ENCODE measurements around the gene HIPK2.

The HIPK2 gene

DNA sequence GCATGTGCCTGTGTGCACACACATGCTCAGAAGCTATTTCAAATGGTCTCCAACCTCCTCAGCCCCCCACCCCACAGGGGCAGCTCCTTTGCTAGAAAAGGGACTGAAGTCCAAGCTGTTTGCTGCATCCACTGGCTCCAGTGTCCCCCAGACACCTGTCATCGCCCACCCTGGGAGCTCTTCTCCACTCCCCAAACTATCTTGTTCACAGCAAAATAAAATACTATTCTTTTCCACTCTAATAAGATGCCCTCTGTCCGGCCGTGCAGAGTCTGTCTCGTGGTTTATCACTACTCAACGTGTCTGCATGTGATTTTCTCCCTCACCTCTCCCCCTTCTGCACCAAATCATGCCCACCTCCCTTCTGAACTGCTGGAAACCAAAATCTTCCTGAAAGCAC, 25.6 kb downstream of the HIPK2 start:
- H3K9me3 ChIP-seq (ENCODE audit: insufficient read depth, low read depth, low read length) = no peaks in the 10 kb centered on the region
- 91% methylated on average over 5 of the region's 5 CpGs for WGBS
- H3K27ac ChIP-seq (ENCODE audit: low read depth, low read length) = no peak overlapping the region
- H3K27me3 ChIP-seq (ENCODE audit: insufficient read depth, low read length) = no peaks in the 10 kb centered on the region
- no peaks in the 10 kb centered on the region for H3K36me3 ChIP-seq (ENCODE audit: insufficient read depth, low read length)
- H3K4me1 ChIP-seq (ENCODE audit: insufficient read depth, low read length) = no peaks in the 10 kb centered on the region
- H3K9ac ChIP-seq (ENCODE audit: low read depth, low read length) = no peak overlapping the region
- no peak overlapping the region for H3K4me3 ChIP-seq (ENCODE audit: low read length)

DNA sequence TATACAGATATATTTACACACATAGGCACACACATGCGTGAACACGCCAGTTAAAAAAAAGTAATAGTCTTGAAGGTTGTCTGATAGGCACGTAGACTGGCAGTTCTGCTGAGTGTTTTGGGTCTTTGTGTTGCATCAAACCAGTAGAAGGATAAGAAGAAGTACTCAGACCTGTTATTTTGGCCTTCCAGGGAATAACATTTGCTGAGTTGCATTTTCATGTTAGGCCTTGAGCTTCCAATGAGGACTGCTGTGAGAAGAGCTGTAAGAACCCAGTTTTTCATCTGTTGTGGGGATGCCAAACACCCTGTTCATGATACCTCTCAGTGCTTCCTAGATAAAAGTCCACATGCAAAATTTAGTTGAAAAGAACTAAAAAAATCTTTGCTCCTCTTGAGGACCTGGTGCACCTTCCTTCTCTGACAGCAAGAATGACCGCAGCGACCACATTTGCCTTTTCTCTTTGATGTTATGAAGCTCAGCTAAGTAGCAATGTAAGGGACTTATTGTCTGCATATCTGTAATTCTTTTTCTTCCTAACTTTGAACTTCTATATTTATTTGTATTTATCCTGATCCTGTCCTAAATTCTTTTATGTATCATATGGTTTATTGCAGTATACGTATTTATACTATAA, 27.2 kb downstream of the HIPK2 start:
- H3K9me3 ChIP-seq (ENCODE audit: insufficient read depth, low read depth, low read length) = no peaks in the 10 kb centered on the region
- H3K4me3 ChIP-seq (ENCODE audit: low read length) = no peak overlapping the region
- no peaks in the 10 kb centered on the region for H3K36me3 ChIP-seq (ENCODE audit: insufficient read depth, low read length)
- no peak overlapping the region for H3K27ac ChIP-seq (ENCODE audit: low read depth, low read length)
- no peak overlapping the region for H3K9ac ChIP-seq (ENCODE audit: low read depth, low read length)
- H3K4me1 ChIP-seq (ENCODE audit: insufficient read depth, low read length) = peaks cover 6% of the 10 kb centered on the region
- H3K27me3 ChIP-seq (ENCODE audit: insufficient read depth, low read length) = no peaks in the 10 kb centered on the region
- WGBS = 97% methylated on average over 5 of the region's 6 CpGs

DNA sequence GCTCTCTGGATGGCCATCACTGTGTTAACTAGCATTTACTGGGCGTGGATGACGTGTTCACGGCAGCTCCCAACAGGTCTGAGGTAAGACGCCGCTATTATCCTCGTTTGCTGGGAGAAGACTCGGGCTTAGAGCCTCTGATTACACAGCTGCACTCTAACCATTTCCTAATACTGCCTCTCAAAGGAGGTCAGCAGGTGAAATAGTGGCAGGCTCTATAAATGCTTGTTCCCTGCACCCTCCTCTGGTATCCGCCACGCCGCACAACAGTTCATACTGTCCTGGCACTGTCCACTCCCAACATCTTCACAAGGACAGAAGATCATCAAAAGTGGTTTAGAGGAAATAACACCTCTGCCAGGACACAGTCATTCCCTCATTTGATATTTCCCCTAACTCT, 28.3 kb downstream of the HIPK2 start:
- Histone ChIP-seq H3K27ac (ENCODE audit: low read depth, low read length) (no peak overlapping the region), H3K4me3 (ENCODE audit: low read length) (no peak overlapping the region), H3K9ac (ENCODE audit: low read depth, low read length) (no peak overlapping the region), H3K4me1 (ENCODE audit: insufficient read depth, low read length) (peaks cover 13% of the 10 kb centered on the region), H3K27me3 (ENCODE audit: insufficient read depth, low read length) (no peaks in the 10 kb centered on the region), H3K9me3 (ENCODE audit: insufficient read depth, low read depth, low read length) (no peaks in the 10 kb centered on the region), H3K36me3 (ENCODE audit: insufficient read depth, low read length) (no peaks in the 10 kb centered on the region)
- WGBS = 95% methylated on average over 10 of the region's 10 CpGs

DNA sequence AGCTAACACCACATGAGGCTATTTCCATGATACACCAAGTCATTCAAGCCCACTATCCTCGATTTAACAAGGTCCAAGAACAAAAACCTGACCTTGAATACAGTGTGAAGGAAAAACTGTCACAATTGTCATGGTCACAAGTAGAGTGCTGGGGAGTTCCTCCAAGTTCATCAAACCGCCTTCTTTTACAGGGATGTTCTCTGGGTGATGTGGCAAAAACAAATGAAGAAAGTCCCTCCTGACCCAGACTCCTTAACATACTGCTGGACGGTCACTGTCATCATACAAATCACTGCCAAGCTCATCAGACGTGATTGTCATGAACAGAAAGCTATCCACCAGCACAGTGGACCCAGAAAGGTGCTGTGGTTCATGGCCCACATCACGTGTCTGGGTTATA, 28.9 kb downstream of the HIPK2 start:
- Histone ChIP-seq H3K27ac (ENCODE audit: low read depth, low read length) (no peak overlapping the region), H3K36me3 (ENCODE audit: insufficient read depth, low read length) (no peaks in the 10 kb centered on the region), H3K4me1 (ENCODE audit: insufficient read depth, low read length) (peaks cover 13% of the 10 kb centered on the region), H3K9ac (ENCODE audit: low read depth, low read length) (no peak overlapping the region), H3K9me3 (ENCODE audit: insufficient read depth, low read depth, low read length) (no peaks in the 10 kb centered on the region), H3K4me3 (ENCODE audit: low read length) (no peak overlapping the region), H3K27me3 (ENCODE audit: insufficient read depth, low read length) (no peaks in the 10 kb centered on the region)
- WGBS = 80% methylated on average over 5 of the region's 5 CpGs

DNA sequence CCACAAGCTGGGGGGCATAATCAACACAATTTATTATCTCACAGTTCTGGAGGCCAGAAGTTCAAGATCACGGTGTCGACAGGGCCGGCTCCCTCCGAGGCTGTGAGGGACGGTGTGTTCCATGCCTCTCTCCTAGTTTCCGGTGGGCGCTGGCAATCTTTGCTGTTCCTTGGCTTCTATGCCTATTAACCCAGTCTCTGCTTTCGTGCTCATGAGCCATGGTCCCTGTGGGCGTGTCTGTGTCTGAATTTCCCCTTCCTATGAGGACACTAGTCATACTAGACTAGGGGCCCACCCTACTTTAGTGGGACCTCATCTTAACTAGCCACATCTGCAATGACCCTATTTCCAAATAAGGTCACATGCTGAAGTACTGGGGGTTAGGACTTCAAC, 29.4 kb downstream of the HIPK2 start:
- WGBS = 94% methylated on average over 9 of the region's 9 CpGs
- peaks cover 13% of the 10 kb centered on the region for H3K4me1 ChIP-seq (ENCODE audit: insufficient read depth, low read length)

DNA sequence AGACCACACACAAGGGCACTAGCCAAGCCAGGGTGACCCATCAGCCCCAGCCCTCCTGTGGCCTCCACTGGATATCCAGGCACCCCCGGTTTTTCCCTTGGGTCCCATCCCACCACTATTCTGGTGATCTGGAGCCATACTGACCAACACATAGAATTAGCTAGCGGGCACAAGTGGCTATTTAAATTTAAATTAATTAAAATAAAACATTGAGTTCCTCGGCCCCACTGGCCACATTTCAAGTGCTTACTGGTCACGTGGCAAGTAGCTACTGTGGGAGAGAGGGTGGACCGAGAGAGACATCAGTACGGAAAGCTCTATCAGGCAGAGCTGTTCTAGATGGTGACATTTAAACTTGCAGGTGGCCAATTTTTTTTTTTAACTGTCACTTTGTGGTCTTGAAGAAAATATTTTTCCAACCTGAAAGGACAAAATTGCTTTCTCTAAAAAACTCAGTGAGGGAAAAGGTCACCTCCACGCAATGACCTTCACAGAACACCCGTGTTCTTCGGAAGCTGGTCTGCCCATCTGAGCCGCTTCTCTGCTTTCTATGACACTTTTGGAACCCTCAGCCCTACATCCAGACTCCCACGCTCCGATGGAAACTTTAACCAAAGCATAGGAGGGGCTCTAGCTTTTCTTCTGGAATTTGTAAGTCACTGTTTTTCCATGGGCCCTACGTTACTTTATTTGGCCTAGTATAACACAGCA, 30.0 kb downstream of the HIPK2 start:
- 96% methylated on average over 12 of the region's 13 CpGs for WGBS
- Histone ChIP-seq H3K36me3 (ENCODE audit: insufficient read depth, low read length) (no peaks in the 10 kb centered on the region), H3K27me3 (ENCODE audit: insufficient read depth, low read length) (no peaks in the 10 kb centered on the region), H3K4me3 (ENCODE audit: low read length) (no peak overlapping the region), H3K27ac (ENCODE audit: low read depth, low read length) (no peak overlapping the region), H3K4me1 (ENCODE audit: insufficient read depth, low read length) (peaks cover 13% of the 10 kb centered on the region), H3K9ac (ENCODE audit: low read depth, low read length) (no peak overlapping the region), H3K9me3 (ENCODE audit: insufficient read depth, low read depth, low read length) (no peaks in the 10 kb centered on the region)

More for the DNA sequence above, 29.4 kb downstream of the HIPK2 start:
- Histone ChIP-seq H3K36me3 (ENCODE audit: insufficient read depth, low read length) (no peaks in the 10 kb centered on the region), H3K4me3 (ENCODE audit: low read length) (no peak overlapping the region), H3K9ac (ENCODE audit: low read depth, low read length) (no peak overlapping the region), H3K27ac (ENCODE audit: low read depth, low read length) (no peak overlapping the region), H3K27me3 (ENCODE audit: insufficient read depth, low read length) (no peaks in the 10 kb centered on the region), H3K9me3 (ENCODE audit: insufficient read depth, low read depth, low read length) (no peaks in the 10 kb centered on the region)

DNA sequence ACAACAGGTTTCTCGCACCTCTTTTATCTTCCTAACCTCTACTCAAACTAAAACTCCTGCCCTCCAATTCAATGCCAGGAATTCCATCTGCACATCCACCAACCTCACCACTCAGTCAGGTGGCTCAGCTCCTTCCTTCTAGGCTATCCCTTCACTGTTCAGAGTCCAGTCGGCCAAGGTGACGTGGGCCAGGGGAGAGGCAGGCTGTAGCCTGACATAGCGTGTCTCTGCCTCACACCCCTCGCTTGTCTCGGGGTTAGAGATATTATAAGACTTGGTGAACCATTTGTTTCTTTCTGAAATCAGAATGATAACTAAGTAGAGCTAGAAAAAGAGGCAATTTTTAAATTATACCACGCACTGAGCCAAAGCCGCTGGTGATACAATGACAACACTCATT, 31.1 kb downstream of the HIPK2 start:
- Histone ChIP-seq H3K9me3 (ENCODE audit: insufficient read depth, low read depth, low read length) (no peaks in the 10 kb centered on the region), H3K27me3 (ENCODE audit: insufficient read depth, low read length) (no peaks in the 10 kb centered on the region), H3K36me3 (ENCODE audit: insufficient read depth, low read length) (no peaks in the 10 kb centered on the region), H3K9ac (ENCODE audit: low read depth, low read length) (no peak overlapping the region), H3K27ac (ENCODE audit: low read depth, low read length) (no peak overlapping the region), H3K4me3 (ENCODE audit: low read length) (no peak overlapping the region), H3K4me1 (ENCODE audit: insufficient read depth, low read length) (peaks cover 13% of the 10 kb centered on the region)
- whole genome bisulfite sequencing = 97% methylated on average over 8 of the region's 8 CpGs

DNA sequence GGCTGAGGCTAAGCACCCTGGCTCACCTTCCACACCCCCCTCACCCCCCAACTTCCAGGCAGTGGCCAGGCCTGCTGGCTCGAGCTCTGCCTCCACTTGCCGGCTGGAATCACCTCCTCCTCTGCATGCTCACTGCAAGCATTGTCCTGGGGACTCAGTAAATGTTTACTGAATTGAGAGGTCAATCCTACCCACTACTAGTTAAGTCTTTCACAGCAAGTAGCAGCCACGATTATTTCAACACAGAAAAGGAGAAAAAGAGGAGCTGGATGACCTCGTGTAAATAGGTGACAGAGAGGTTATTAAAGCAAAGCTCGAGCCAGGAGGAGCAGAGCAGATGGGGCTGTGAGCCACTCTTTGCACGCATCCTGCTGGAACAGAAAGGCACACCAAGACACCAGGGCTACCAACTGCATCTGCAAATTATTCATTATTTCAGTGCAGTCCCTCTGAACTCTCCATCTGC, 32.1 kb downstream of the HIPK2 start:
- no peak overlapping the region for H3K4me3 ChIP-seq (ENCODE audit: low read length)
- H3K27me3 ChIP-seq (ENCODE audit: insufficient read depth, low read length) = no peaks in the 10 kb centered on the region
- no peak overlapping the region for H3K9ac ChIP-seq (ENCODE audit: low read depth, low read length)
- H3K9me3 ChIP-seq (ENCODE audit: insufficient read depth, low read depth, low read length) = no peaks in the 10 kb centered on the region
- H3K27ac ChIP-seq (ENCODE audit: low read depth, low read length) = no peak overlapping the region
- H3K4me1 ChIP-seq (ENCODE audit: insufficient read depth, low read length) = peaks cover 13% of the 10 kb centered on the region
- WGBS = 51% methylated on average over 6 of the region's 6 CpGs
- no peaks in the 10 kb centered on the region for H3K36me3 ChIP-seq (ENCODE audit: insufficient read depth, low read length)

DNA sequence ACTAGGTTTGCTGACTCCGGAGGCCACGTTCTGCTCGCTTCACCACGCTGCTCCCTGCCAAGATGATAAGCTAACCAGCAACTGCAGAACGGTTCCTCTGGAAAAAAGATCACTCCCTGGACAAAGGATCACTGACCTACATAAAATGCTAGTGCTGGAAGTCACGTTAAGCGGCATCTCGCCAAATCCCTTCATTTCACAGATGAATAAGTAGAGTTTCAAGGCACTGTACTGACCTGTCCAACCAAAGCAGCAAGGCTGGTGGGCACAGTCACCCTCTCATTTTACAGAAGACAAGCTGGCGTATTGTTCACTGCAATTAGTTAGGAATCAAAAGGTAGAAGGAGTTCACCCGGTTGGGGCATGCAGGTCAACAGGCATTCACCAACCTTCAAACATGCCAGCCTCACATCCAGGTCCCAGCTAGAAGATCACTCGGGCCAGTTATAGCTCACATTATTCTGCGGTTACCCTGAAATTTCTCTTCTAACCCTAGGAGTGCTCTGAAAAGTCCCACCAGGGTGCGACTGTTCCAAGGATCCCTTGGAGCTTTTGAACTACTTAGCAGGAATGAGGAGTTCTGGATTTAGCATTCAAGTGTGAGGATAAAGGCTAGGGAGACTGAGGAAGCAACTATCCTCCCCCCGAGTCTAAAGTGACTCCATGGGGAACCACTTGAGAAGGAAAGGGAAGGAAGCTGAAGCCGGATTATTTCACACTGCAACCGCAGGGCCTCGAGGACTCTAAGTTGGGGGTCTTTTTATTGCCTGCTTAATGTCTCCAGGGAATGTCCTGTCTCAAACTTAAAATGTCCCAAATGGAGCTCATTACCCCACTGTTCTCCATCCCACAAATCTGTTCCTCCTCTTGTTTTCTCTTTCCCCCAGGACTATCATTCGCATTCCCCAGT, 32.8 kb downstream of the HIPK2 start:
- Histone ChIP-seq H3K36me3 (ENCODE audit: insufficient read depth, low read length) (no peaks in the 10 kb centered on the region), H3K27ac (ENCODE audit: low read depth, low read length) (no peak overlapping the region), H3K27me3 (ENCODE audit: insufficient read depth, low read length) (no peaks in the 10 kb centered on the region), H3K9me3 (ENCODE audit: insufficient read depth, low read depth, low read length) (no peaks in the 10 kb centered on the region), H3K4me1 (ENCODE audit: insufficient read depth, low read length) (peaks cover 13% of the 10 kb centered on the region), H3K4me3 (ENCODE audit: low read length) (no peak overlapping the region), H3K9ac (ENCODE audit: low read depth, low read length) (no peak overlapping the region)
- WGBS = 81% methylated on average over 18 of the region's 18 CpGs

DNA sequence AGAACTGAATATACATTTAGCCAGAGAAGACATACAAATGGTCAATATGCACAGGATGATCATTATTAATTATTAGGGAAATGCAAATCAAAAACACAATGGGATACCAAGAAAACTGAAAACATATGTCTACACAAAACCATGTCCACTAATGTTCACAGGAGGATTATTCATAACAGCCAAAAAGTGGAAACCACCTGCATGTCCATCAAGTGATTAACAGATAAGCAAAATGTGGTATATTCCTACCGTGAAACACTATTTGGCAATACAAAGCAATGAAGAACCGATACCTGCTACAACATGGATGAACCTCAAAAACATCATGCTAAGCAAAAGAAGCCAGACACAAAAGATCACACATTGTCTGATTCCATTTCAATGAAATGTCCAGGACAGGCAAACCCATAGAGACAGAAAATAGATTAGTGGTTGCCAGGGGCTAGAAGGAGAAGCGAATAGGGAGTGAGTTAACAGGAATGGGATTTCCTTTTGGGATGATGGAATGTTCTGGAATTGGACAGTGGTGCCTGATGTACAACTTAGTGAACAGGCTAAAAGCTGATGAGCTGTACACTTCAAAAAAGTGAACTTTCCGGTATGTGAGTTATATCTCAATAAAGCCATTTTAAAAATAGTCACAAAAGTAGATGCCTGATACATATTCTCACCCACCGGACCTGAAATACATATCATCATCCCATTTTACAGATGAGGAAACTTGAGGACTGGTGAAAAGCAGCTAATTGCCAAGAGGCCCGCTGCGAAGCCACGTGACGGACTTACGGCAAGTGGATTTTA, 33.6 kb downstream of the HIPK2 start:
- Histone ChIP-seq H3K27me3 (ENCODE audit: insufficient read depth, low read length) (no peaks in the 10 kb centered on the region), H3K4me3 (ENCODE audit: low read length) (no peak overlapping the region), H3K9me3 (ENCODE audit: insufficient read depth, low read depth, low read length) (no peaks in the 10 kb centered on the region), H3K27ac (ENCODE audit: low read depth, low read length) (no peak overlapping the region), H3K9ac (ENCODE audit: low read depth, low read length) (no peak overlapping the region), H3K4me1 (ENCODE audit: insufficient read depth, low read length) (peaks cover 13% of the 10 kb centered on the region), H3K36me3 (ENCODE audit: insufficient read depth, low read length) (no peaks in the 10 kb centered on the region)
- 97% methylated on average over 10 of the region's 10 CpGs for WGBS
